PFSK-1 (cell line): ENCODE data around the gene S100A3.

ENCODE experiments used
- FOXP2 ChIP-seq: optimal IDR thresholded peaks from 2 replicates; pipeline ENCODE3; 2011; ENCODE audit warnings: borderline replicate concordance, control low read depth, inconsistent platforms; ENCODE audit not compliant: insufficient read depth; ENCODE audit errors: extremely low read length, extremely low read depth
- POLR2AphosphoS5 ChIP-seq: IDR thresholded peaks from 2 replicates; pipeline ENCODE4 v1.6.1; 2012; ENCODE audit warnings: low read depth, mild to moderate bottlenecking, control low read depth, low read length, moderate library complexity
- REST ChIP-seq, 2 experiments: IDR thresholded peaks; 2 replicates each; pipeline versions ENCODE4 v1.6.1 to v1.8.0; 2011 to 2012; ENCODE audit warnings: low read depth in 2 of 2, low read length in 2 of 2, control low read depth in 1 of 2, inconsistent platforms in 1 of 2, mild to moderate bottlenecking in 1 of 2, moderate library complexity in 1 of 2; ENCODE audit not compliant: insufficient read depth in 1 of 2
- SIN3A ChIP-seq: IDR thresholded peaks from 2 replicates; pipeline ENCODE4 v1.6.1; 2012; ENCODE audit warnings: mild to moderate bottlenecking, low read length, moderate library complexity, borderline replicate concordance; ENCODE audit not compliant: insufficient read depth
- TAF1 ChIP-seq: IDR thresholded peaks from 2 replicates; pipeline ENCODE4 v1.6.1; 2012; ENCODE audit warnings: low read length, control low read depth, borderline replicate concordance; ENCODE audit not compliant: insufficient read depth

Gene S100A3

GRCh38 chr1:153526132-153526543 is 22.9 kb downstream of the S100A3 start:
- TF ChIP-seq REST (IDR thresholded peaks at IDR 0.05; ENCODE audit: insufficient read depth in 1 of 2, low read depth in 2 of 2, low read length in 2 of 2) (no peak), TAF1 (no peak), POLR2AphosphoS5 (no peak), SIN3A (no peak), FOXP2 (no peak)

GRCh38 chr1:153525088-153525728 is 23.9 kb downstream of the S100A3 start:
- TF ChIP-seq TAF1 = no peak
- TF ChIP-seq REST (IDR thresholded peaks at IDR 0.05; ENCODE audit: insufficient read depth in 1 of 2, low read depth in 2 of 2, low read length in 2 of 2) = no peak
- no peak for TF ChIP-seq SIN3A
- TF ChIP-seq POLR2AphosphoS5 = no peak
- TF ChIP-seq FOXP2 = no peak

- TF ChIP-seq REST (IDR thresholded peaks at IDR 0.05; ENCODE audit: insufficient read depth in 1 of 2, low read depth in 2 of 2, low read length in 2 of 2) (no peak), FOXP2 (no peak), SIN3A (no peak), POLR2AphosphoS5 (no peak), TAF1 (no peak)
Measured at GRCh38 chr1:153520818-153521476, 28.1 kb downstream of the S100A3 start.

- TF ChIP-seq SIN3A = no peak
- no peak for TF ChIP-seq TAF1
- no peak for TF ChIP-seq FOXP2
- no peak for TF ChIP-seq REST (IDR thresholded peaks at IDR 0.05; ENCODE audit: insufficient read depth in 1 of 2, low read depth in 2 of 2, low read length in 2 of 2)
- TF ChIP-seq POLR2AphosphoS5 = no peak
Measured at GRCh38 chr1:153519242-153519641, 29.8 kb downstream of the S100A3 start.
